ENCODE results near the gene FA2H.

DNA sequence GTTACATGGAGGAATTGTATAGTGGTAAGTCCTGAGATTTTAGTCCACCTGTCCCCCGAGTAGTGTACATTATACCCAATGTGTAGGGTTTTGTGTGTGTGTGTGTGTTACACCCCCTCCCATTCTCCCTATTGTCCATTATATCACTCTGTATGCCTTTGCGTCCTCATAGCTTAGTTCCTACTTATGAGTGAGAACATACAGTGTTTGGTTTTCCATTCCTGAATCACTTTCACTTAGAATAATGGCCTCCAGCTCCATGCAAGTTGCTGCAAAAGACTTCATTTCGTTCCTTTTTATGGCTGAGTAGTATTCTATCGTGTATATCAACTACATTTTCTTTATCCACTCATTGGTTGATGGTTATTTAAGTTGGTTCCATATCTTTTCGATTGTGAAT is 635 bp upstream of the FA2H start:
- TF ChIP-seq, protein P1, sequence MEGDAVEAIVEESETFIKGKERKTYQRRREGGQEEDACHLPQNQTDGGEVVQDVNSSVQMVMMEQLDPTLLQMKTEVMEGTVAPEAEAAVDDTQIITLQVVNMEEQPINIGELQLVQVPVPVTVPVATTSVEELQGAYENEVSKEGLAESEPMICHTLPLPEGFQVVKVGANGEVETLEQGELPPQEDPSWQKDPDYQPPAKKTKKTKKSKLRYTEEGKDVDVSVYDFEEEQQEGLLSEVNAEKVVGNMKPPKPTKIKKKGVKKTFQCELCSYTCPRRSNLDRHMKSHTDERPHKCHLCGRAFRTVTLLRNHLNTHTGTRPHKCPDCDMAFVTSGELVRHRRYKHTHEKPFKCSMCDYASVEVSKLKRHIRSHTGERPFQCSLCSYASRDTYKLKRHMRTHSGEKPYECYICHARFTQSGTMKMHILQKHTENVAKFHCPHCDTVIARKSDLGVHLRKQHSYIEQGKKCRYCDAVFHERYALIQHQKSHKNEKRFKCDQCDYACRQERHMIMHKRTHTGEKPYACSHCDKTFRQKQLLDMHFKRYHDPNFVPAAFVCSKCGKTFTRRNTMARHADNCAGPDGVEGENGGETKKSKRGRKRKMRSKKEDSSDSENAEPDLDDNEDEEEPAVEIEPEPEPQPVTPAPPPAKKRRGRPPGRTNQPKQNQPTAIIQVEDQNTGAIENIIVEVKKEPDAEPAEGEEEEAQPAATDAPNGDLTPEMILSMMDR (IDR thresholded peaks at IDR 0.05; ENCODE audit: insufficient read depth, low read length, poor library complexity, severe bottlenecking) = no peak
- TF ChIP-seq EZH2phosphoT487 (conservative IDR thresholded peaks at IDR 0.05; ENCODE audit: low read length) = no peak
